Esophagus (tissue), 2 donors: ENCODE measurements around the gene FKBP5. TPM values are rescaled to one million over a fixed set of nuclear protein-coding genes. Genes with fewer than 3 reads are reported as not detected.
"Not testable (repeated sequence)": the region's sequence is repeated elsewhere in the genome, so short reads cannot be mapped to it uniquely, and the experiment has no call there.

ENCODE experiments used
- H3K27ac ChIP-seq, 2 donors: one replicate each; pipeline ENCODE4 v1.5.1; 2013; ENCODE audit warnings: low read depth in 2 of 2, mild to moderate bottlenecking in 2 of 2, inconsistent platforms in 1 of 2, low read length in 1 of 2, moderate library complexity in 1 of 2
- H3K27me3 ChIP-seq, 2 donors: one replicate each; pipeline ENCODE4 v1.6.1; 2013; ENCODE audit warnings: low read length in 2 of 2, control low read depth in 1 of 2, mild to moderate bottlenecking in 1 of 2; ENCODE audit not compliant: insufficient read depth in 2 of 2, control insufficient read depth in 1 of 2
- H3K36me3 ChIP-seq, 2 donors: one replicate each; pipeline ENCODE4 v1.6.1; 2013; ENCODE audit warnings: low read length in 1 of 2; ENCODE audit not compliant: control insufficient read depth in 2 of 2, insufficient read depth in 2 of 2
- H3K4me1 ChIP-seq, 2 donors: one replicate each; pipeline ENCODE4 v1.6.1; 2013; ENCODE audit warnings: low read length in 1 of 2; ENCODE audit not compliant: control insufficient read depth in 2 of 2, insufficient read depth in 2 of 2
- H3K4me3 ChIP-seq, 2 donors: one replicate each; pipeline ENCODE4 v1.5.1; 2013; ENCODE audit warnings: low read length in 2 of 2, mild to moderate bottlenecking in 2 of 2, low read depth in 1 of 2, moderate library complexity in 1 of 2
- H3K9me3 ChIP-seq, 2 donors: one replicate each; pipeline ENCODE4 v1.6.1; 2013; ENCODE audit warnings: mild to moderate bottlenecking in 2 of 2, low read depth in 1 of 2, low read length in 1 of 2, moderate library complexity in 1 of 2; ENCODE audit not compliant: control insufficient read depth in 2 of 2, insufficient read depth in 1 of 2
- WGBS, 2 donors: extraction: QIAGEN DNeasy Blood & Tissue Kit; methylation state at CpG; one replicate each; pipeline ENCODE4 v1.1.7; 2013; 5-methylcytosine and 5-hydroxymethylcytosine counted together
- polyA plus RNA-seq, 2 donors: library from polyadenylated mRNA; stranded (reverse); fragments of 200-250 nt; gene quantifications; one replicate each; pipeline ENCODE4 v1.2.3, GENCODE V29; 2013
- donor health status: healthy with polysubstance abuse.
- donor health status: Bipolar disorder and iron deficiency.

FKBP5 gene
- polyA plus RNA-seq, 2 donors, result 32.8 to 45.9 TPM

GRCh38 chr6:35583893-35584688, 104.6 kb downstream of the FKBP5 start:
- Histone ChIP-seq H3K4me3 (no peak overlapping the region), H3K27me3 (no peaks in the 10 kb centered on the region), H3K4me1 (peaks cover 0 to 1% of the 10 kb centered on the region in 2 donors), H3K36me3 (peaks cover 10 to 12% of the 10 kb centered on the region in 2 donors), H3K9me3 (no peaks in the 10 kb centered on the region), H3K27ac (peak overlapping the region; percentile 40 to 72)
- WGBS, 2 donors, result 17 to 25% methylated on average over 6 of the region's 6 CpGs

DNA sequence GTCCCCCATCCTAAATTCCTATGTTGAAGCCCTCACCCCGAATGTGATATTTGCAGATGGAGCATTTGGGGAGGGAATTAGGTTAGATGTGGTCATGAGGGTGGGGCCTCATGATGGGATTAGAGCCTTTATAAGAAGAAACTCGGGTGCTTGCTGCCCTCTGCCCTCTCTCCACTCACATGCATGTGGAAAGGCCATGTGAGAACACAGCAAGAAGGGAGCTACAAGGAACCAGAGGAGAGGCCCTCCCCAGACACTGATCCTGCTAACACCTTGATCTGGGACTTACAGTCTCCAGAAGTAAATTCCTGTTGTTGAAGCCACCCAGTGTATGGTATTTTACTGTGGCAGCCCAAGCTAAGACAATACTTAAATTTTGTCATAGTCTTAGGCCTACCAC, 106.4 kb downstream of the FKBP5 start:
- WGBS, 2 donors, result 47 to 48% methylated on average over 2 of the region's 2 CpGs
- H3K4me3 ChIP-seq, result no peak overlapping the region

DNA sequence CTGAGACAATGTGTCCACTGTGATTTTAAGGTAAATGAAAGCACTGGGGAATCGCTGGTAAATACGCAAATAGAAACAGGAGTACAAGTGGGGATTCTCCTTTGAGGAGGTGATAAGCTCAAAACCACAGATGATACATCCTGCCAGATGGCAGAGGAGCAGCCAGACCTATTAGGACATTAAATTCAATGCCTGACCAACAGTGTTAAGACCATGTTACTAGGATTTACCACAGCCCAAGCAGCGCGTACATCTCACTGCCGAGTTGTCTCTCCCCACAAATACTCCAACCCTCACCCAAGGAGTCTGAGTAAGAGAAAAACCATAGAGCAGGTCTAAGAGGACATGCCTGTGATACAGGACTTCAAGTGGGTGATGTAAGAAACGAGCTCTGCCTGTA, 107.1 kb downstream of the FKBP5 start:
- Histone ChIP-seq H3K27me3 (no peaks in the 10 kb centered on the region), H3K9me3 (no peaks in the 10 kb centered on the region), H3K36me3 (peaks cover 10 to 15% of the 10 kb centered on the region in 2 donors), H3K4me3 (no peak overlapping the region), H3K27ac (no peak overlapping the region), H3K4me1 (peaks cover 0 to 1% of the 10 kb centered on the region in 2 donors)
- WGBS, 2 donors, result 79 to 87% methylated on average over 6 of the region's 6 CpGs

More for the DNA sequence above, 106.4 kb downstream of the FKBP5 start:
- Histone ChIP-seq H3K27ac (no peak overlapping the region), H3K36me3 (peaks cover 10 to 14% of the 10 kb centered on the region in 2 donors), H3K4me1 (peaks cover 0 to 1% of the 10 kb centered on the region in 2 donors), H3K27me3 (no peaks in the 10 kb centered on the region), H3K9me3 (no peaks in the 10 kb centered on the region)

DNA sequence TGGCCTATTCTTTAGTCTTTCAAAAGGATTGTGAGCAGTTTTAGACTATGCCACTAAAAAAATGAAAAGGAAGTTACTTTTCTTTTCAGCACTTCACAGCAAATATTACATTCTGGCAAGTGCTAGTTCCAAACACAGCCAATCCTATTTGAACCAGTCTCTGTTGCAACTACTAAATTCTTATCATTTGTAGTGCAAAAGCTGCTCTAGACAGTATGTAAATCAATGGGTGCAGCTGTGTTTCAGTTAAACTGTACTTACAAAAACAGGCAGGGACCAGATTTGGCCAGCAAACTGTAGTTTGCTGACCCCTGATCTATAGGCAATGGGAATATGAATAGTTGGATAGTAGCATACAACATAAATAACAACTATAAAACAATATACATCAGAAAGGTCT, 107.9 kb downstream of the FKBP5 start:
- H3K4me1 ChIP-seq, result peaks cover 0 to 1% of the 10 kb centered on the region in 2 donors
- H3K27ac ChIP-seq, result no peak overlapping the region
- H3K4me3 ChIP-seq, result no peak overlapping the region
- H3K9me3 ChIP-seq, result no peaks in the 10 kb centered on the region
- H3K36me3 ChIP-seq, result peaks cover 17 to 20% of the 10 kb centered on the region in 2 donors
- H3K27me3 ChIP-seq, result no peaks in the 10 kb centered on the region

GRCh38 chr6:35576682-35577081, 112.0 kb downstream of the FKBP5 start:
- Histone ChIP-seq H3K27me3 (no peaks in the 10 kb centered on the region), H3K4me1 (no peaks in the 10 kb centered on the region), H3K9me3 (no peaks in the 10 kb centered on the region), H3K36me3 (peaks cover 23 to 36% of the 10 kb centered on the region in 2 donors), H3K4me3 (no peak overlapping the region), H3K27ac (no peak overlapping the region)
- WGBS, 2 donors, result 86 to 92% methylated on average over 9 of the region's 9 CpGs

DNA sequence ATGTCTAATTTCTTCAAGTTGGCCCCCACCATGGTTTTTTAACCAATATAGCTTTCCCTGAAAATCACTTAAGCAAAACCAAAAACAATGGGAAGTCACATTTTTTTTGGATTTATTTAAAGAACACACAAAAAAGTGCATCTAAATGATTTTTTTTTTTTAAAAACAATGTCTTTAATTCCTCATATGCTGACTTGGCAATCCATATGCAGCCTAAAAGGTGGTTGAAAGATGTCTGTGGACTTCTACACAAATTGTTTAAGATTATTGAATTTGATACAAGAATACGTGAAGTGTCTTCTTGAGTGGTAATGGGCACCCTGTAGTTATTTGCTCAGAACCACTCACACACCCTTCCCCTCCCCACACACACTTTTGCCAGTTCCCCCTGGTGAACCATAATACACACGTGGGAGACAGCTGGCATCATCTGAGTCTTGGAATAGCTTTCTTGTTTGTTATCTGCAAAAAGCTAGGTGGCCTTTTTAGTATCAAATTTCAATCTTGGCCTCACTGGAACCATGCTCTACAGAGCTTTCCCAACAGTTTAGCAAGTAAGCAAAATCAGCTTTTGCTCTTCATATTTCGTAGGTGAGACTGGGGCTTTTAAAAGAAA, 115.1 kb downstream of the FKBP5 start:
- WGBS, 2 donors, result 76 to 80% methylated on average over 3 of the region's 3 CpGs
- Histone ChIP-seq H3K4me1 (no peaks in the 10 kb centered on the region), H3K36me3 (peaks cover 23 to 29% of the 10 kb centered on the region in 2 donors), H3K27ac (no peak overlapping the region), H3K4me3 (no peak overlapping the region), H3K9me3 (no peaks in the 10 kb centered on the region), H3K27me3 (no peaks in the 10 kb centered on the region)

DNA sequence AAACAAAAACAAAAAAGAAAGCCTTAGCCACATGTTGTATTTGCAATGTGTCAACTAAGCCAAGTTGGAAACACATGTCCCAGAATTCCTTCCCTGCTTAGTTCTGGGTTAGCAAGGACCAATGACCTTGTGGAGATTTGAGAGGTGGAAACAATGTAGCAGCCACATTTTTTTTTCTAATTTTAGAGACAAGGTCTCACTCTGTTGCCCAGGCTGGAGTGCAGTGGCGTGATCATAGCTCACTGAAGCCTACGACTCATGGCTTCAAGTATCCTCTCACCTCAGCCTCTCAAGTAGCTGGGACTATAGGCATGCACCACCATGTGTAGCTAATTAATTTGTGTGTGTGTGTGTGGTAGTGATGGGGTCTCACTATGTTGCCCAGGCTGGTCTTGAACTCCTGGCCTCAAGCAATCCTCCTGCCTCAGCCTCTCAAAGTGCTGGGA, 117.8 kb downstream of the FKBP5 start:
- WGBS, 2 donors, result 70 to 95% methylated on average over 2 of the region's 2 CpGs
- not testable (repeated sequence) for H3K4me1 ChIP-seq, H3K27ac ChIP-seq, H3K4me3 ChIP-seq, H3K27me3 ChIP-seq, H3K9me3 ChIP-seq
- H3K36me3 ChIP-seq, result peaks cover 12 to 21% of the 10 kb centered on the region in 2 donors

- peaks cover 0 to 11% of the 10 kb centered on the region in 2 donors for H3K36me3 ChIP-seq
- peaks cover 0 to 3% of the 10 kb centered on the region in 2 donors for H3K9me3 ChIP-seq
- 66 to 72% methylated on average over 5 of the region's 5 CpGs for WGBS, 2 donors
- no peaks in the 10 kb centered on the region for H3K4me1 ChIP-seq
- no peak overlapping the region for H3K4me3 ChIP-seq
- no peaks in the 10 kb centered on the region for H3K27me3 ChIP-seq
- H3K27ac ChIP-seq, result no peak overlapping the region
Observed at GRCh38 chr6:35569011-35569461, 119.7 kb downstream of the FKBP5 start.

DNA sequence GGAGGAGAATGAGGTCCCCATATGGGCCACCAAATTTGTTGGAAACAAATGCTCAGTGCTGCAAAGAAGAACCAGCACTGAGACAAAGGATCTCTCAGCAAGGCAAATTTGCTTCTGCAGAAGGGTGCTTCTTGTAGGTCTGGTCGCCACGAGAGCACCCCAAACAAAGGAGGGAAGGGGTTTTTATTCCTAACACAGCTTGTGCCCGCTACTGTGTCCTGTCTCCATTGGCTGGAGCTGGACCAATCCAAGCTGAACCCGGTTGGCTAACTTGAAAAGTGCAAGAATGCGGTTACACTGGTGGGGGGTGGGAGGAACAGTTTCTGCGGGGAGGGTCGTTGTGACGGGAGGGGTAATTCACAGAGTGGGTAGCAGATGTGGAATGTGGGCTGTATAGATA, 121.9 kb downstream of the FKBP5 start:
- Histone ChIP-seq H3K27ac (no peak overlapping the region), H3K9me3 (peaks cover 0 to 3% of the 10 kb centered on the region in 2 donors), H3K4me1 (no peaks in the 10 kb centered on the region), H3K4me3 (no peak overlapping the region), H3K36me3 (no peaks in the 10 kb centered on the region), H3K27me3 (no peaks in the 10 kb centered on the region)
- WGBS, 2 donors, result 73 to 86% methylated on average over 8 of the region's 8 CpGs
